H1 (cell line): ENCODE measurements around the gene SLC6A3. TPM values are rescaled to one million over a fixed set of nuclear protein-coding genes. Genes with fewer than 3 reads are reported as not detected.

Experiments
- CBX8 ChIP-seq: fragments of 300-800, 300-1000 bp; sonication (generic); IDR thresholded peaks from 2 replicates; pipeline ENCODE4 v1.7.1; 2016; ENCODE audit warnings: low read depth, low read length, borderline replicate concordance
- CHD1 ChIP-seq: IDR thresholded peaks from 2 replicates; pipeline ENCODE4 v1.6.1; 2012; ENCODE audit warnings: low read depth, low read length, improper control_type of control experiment
- CTCF ChIP-seq, 3 experiments: IDR thresholded peaks; 1 replicate in 2 of 3; 2 replicates in 1 of 3; pipeline versions ENCODE4 v1.5.1 to v1.6.1; 2011; ENCODE audit warnings: low read length in 3 of 3, mild to moderate bottlenecking in 3 of 3, inconsistent platforms in 2 of 3, low read depth in 1 of 3, moderate library complexity in 1 of 3; ENCODE audit not compliant: insufficient read depth in 1 of 3; ENCODE audit errors: control extremely low read depth in 1 of 3
- RAD21 ChIP-seq, 2 experiments: IDR thresholded peaks in 1 of 2; conservative IDR thresholded peaks in 1 of 2; 2 replicates each; pipeline ENCODE4 v1.6.1; 2011; ENCODE audit warnings: low read depth in 2 of 2, low read length in 2 of 2, improper control_type of control experiment in 1 of 2, inconsistent platforms in 1 of 2, mild to moderate bottlenecking in 1 of 2, moderate library complexity in 1 of 2
- polyA plus RNA-seq, 7 experiments: library from polyadenylated mRNA; depleted of rRNA in 3 of 7; stranded (reverse) in 5 of 7; unstranded in 2 of 7; fragments of >200 nt in 5 of 7; fragments of 200-250 nt in 2 of 7; gene quantifications; 1 replicate in 5 of 7; 2 replicates in 1 of 7; 4 replicates in 1 of 7; pipeline versions ENCODE4 v1.2.1 to v1.2.3, GENCODE V29; 2011 to 2013; ENCODE audit warnings: missing spikeins in 2 of 7, mixed read lengths in 2 of 7
- total RNA-seq: library from RNA; stranded (reverse); fragmentation: NEBNext Ultra II Directional; extraction: Animal tissue kit (Norgen Biotek cat#: 25700); gene quantifications from 2 replicates; pipeline ENCODE4 v1.2.1, GENCODE V29; 2021

SLC6A3 gene
- total and polyA plus RNA-seq, 2 of the 8 experiments (the other 6 are each of a cell fraction or from before 2014, with no cell fraction given), result 0.48 to 0.91 TPM

- TF ChIP-seq CTCF (IDR thresholded peaks at IDR 0.05; ENCODE audit: control extremely low read depth in 1 of 3, insufficient read depth in 1 of 3, low read depth in 1 of 3, low read length in 3 of 3) (no peak), CBX8 (no peak), CHD1 (no peak), RAD21 (IDR thresholded peaks at IDR 0.05 in 1 of 2, conservative IDR thresholded peaks at IDR 0.05 in 1 of 2; ENCODE audit: low read depth in 2 of 2, low read length in 2 of 2) (no peak)
These were observed 43.8 kb upstream of the SLC6A3 start (continued) for GRCh38 chr5:1488882-1489680.
